Transverse colon (tissue), 4 donors: ENCODE results near the gene BRICD5. TPM values are rescaled to one million over a fixed set of nuclear protein-coding genes. Genes with fewer than 3 reads are reported as not detected.

Experiments
- DNase-seq: peaks from one replicate; pipeline ENCODE4 v3.0.0-alpha.2; 2019
- H3K27ac ChIP-seq, 4 donors: fragments of 200-600 bp; sonication (generic); 2 replicates each; pipeline ENCODE4 v1.5.1; 2016 to 2018; ENCODE audit warnings: inconsistent platforms in 4 of 4
- H3K27me3 ChIP-seq: fragments of 200-600 bp; sonication (generic); 2 replicates; pipeline ENCODE4 v1.5.1; 2017; ENCODE audit warnings: inconsistent platforms
- H3K36me3 ChIP-seq, 4 donors: fragments of 200-600 bp; sonication (generic); 2 replicates each; pipeline ENCODE4 v1.5.1; 2017 to 2019; ENCODE audit warnings: inconsistent platforms in 4 of 4
- H3K4me1 ChIP-seq, 4 donors: fragments of 200-600 bp; sonication (generic); 2 replicates each; pipeline ENCODE4 v1.5.1; 2017 to 2020; ENCODE audit warnings: inconsistent platforms in 4 of 4
- H3K4me3 ChIP-seq, 4 donors: fragments of 200-600 bp; sonication (generic); 1 replicate in 1 of 4; 2 replicates in 3 of 4; pipeline versions ENCODE4 v1.5.1 to v1.6.1; 2017 to 2019; ENCODE audit warnings: inconsistent platforms in 4 of 4
- H3K9me3 ChIP-seq, 2 donors: fragments of 200-600 bp; sonication (generic); 2 replicates each; pipeline ENCODE4 v1.5.1; 2017 to 2019; ENCODE audit warnings: inconsistent platforms in 2 of 2
- CTCF ChIP-seq, 5 experiments: fragments of 200-600 bp in 3 of 5; fragments of 450-650 bp in 2 of 5; sonication (generic) in 3 of 5; IDR thresholded peaks; 1 replicate in 2 of 5; 2 replicates in 3 of 5; pipeline ENCODE4 v1.5.1; 2016 to 2017; ENCODE audit warnings: antibody characterized with exemption in 5 of 5, inconsistent platforms in 3 of 5, mild to moderate bottlenecking in 2 of 5, moderate library complexity in 1 of 5
- EP300 ChIP-seq: sonication (generic); formaldehyde crosslinking; IDR thresholded peaks from one replicate; pipeline ENCODE4 v1.6.1; 2017; ENCODE audit warnings: antibody characterized with exemption, low read depth
- POLR2A ChIP-seq: fragments of 450-650 bp; IDR thresholded peaks from one replicate; pipeline ENCODE4 v1.6.1; 2016; ENCODE audit warnings: antibody characterized with exemption, mild to moderate bottlenecking, moderate library complexity
- POLR2AphosphoS5 ChIP-seq, 3 donors: sonication (generic); formaldehyde crosslinking; IDR thresholded peaks; one replicate each; pipeline ENCODE4 v1.6.1; 2016; ENCODE audit warnings: antibody characterized with exemption in 3 of 3
- WGBS, 2 donors: methylation state at CpG; one replicate each; pipeline ENCODE4 v1.1.5; 2018; ENCODE audit warnings: low coverage in 1 of 2; 5-methylcytosine and 5-hydroxymethylcytosine counted together
- in situ Hi-C, 4 donors: fragments of 200-750 bp; cut with MboI; loops; one replicate each; pipeline versions ENCODE4 v1.15.0 to v1.15.1; 2017; ENCODE audit warnings: low sequenced_read_pairs in 3 of 4, low pct_ligation_motif_present in 1 of 4, low pct_unique_long_range_greater_than_20kb in 1 of 4
- intact Hi-C: fragments of 100-400 bp; cut with DNase I; formaldehyde crosslinking; loops from one replicate; pipeline ENCODE4 v1.15.1; 2023; ENCODE audit warnings: low total_unique reads
- total RNA-seq, 4 donors: library from RNA; depleted of rRNA; stranded (reverse); fragments of >200 nt; gene quantifications; one replicate each; pipeline ENCODE4 v1.1.0, GENCODE V29; 2016

Gene BRICD5
- total RNA-seq, 4 donors from 2014 or later = 5.7 to 29.9 (median 11.7) TPM

- Histone ChIP-seq H3K9me3 (no peaks in the 10 kb centered on the region), H3K27ac (no peak overlapping the region), H3K4me1 (no peaks in the 10 kb centered on the region), H3K4me3 (no peak overlapping the region), H3K36me3 (peaks cover 0 to 31% (median 14%) of the 10 kb centered on the region in 4 donors), H3K27me3 (no peaks in the 10 kb centered on the region)
- no peak for DNase-seq
- WGBS, 2 donors = 88% methylated on average over 20 of the region's 20 CpGs; no CpG with 5 or more reads in 1 of the 2 donors
- intact Hi-C loops (no loop called here), in situ Hi-C loops (loop anchor here in 1 of 4 donors (25.0 kb wide), 1 partner anchor 310 kb away; the partner anchor contains the start of gene TBC1D24)
- TF ChIP-seq POLR2A (no peak), CTCF (IDR thresholded peaks at IDR 0.05) (no peak), POLR2AphosphoS5 (IDR thresholded peaks at IDR 0.05) (no peak), EP300 (no peak)
Measured at GRCh38 chr16:2177561-2177960, 33.1 kb downstream of the BRICD5 start.

- Histone ChIP-seq H3K9me3 (no peaks in the 10 kb centered on the region), H3K4me3 (no peak overlapping the region), H3K36me3 (peaks cover 0 to 31% (median 14%) of the 10 kb centered on the region in 4 donors), H3K27me3 (no peaks in the 10 kb centered on the region), H3K27ac (no peak overlapping the region), H3K4me1 (no peaks in the 10 kb centered on the region)
- intact Hi-C loops = no loop called here
- 93 to 100% methylated on average over 1 to 18 of the region's 18 CpGs for WGBS, 2 donors
- TF ChIP-seq CTCF (IDR thresholded peaks at IDR 0.05) = no peak
- DNase-seq = no peak
- in situ Hi-C loops = loop anchor here in 1 of 4 donors (25.0 kb wide), 1 partner anchor 310 kb away; the partner anchor contains the start of gene TBC1D24
Measured at GRCh38 chr16:2177101-2177500, 33.6 kb downstream of the BRICD5 start.

- no peak overlapping the region for H3K27ac ChIP-seq
- H3K4me3 ChIP-seq = no peak overlapping the region
- no peak for DNase-seq
- TF ChIP-seq POLR2A (no peak), EP300 (no peak), POLR2AphosphoS5 (IDR thresholded peaks at IDR 0.05) (no peak), CTCF (IDR thresholded peaks at IDR 0.05) (no peak)
- no peaks in the 10 kb centered on the region for H3K9me3 ChIP-seq
- no peaks in the 10 kb centered on the region for H3K27me3 ChIP-seq
- intact Hi-C loops = no loop called here
- 95% methylated on average over 13 of the region's 23 CpGs; no CpG with 5 or more reads in 1 of the 2 donors for WGBS, 2 donors
- H3K4me1 ChIP-seq = no peaks in the 10 kb centered on the region
- H3K36me3 ChIP-seq = peaks cover 0 to 31% (median 14%) of the 10 kb centered on the region in 4 donors
- in situ Hi-C loops = loop anchor here in 1 of 4 donors (25.0 kb wide), 1 partner anchor 311 kb away; the partner anchor contains the start of gene TBC1D24
Measured at GRCh38 chr16:2176047-2176446, 34.6 kb downstream of the BRICD5 start.

GRCh38 chr16:2175454-2175853, 35.2 kb downstream of the BRICD5 start:
- Histone ChIP-seq H3K27me3 (no peaks in the 10 kb centered on the region), H3K4me3 (no peak overlapping the region), H3K36me3 (peaks cover 0 to 31% (median 14%) of the 10 kb centered on the region in 4 donors), H3K4me1 (no peaks in the 10 kb centered on the region), H3K27ac (no peak overlapping the region), H3K9me3 (no peaks in the 10 kb centered on the region)
- in situ Hi-C loops = loop anchor here in 1 of 4 donors (25.0 kb wide), 1 partner anchor 312 kb away; the partner anchor contains the start of gene TBC1D24
- TF ChIP-seq POLR2AphosphoS5 (IDR thresholded peaks at IDR 0.05) (no peak), EP300 (no peak), POLR2A (no peak), CTCF (IDR thresholded peaks at IDR 0.05) (no peak)
- DNase-seq = no peak
- intact Hi-C loops = no loop called here
- WGBS, 2 donors = 99% methylated on average over 10 of the region's 10 CpGs; no CpG with 5 or more reads in 1 of the 2 donors
